Measurements from ENCODE around the gene FAM83F. TPM values are rescaled to one million over a fixed set of nuclear protein-coding genes. Genes with fewer than 3 reads are reported as not detected.

FAM83F gene
- total and polyA plus RNA-seq, 2 donors (not counting 1 experiment from before 2014, with no cell fraction given) = 0.10 TPM; not detected in 1

GRCh38 chr22:40077646-40078016 is 82.9 kb downstream of the FAM83F start:
- ATAC-seq (ENCODE audit: low read depth) = no peak
- POLR2A ChIA-PET = no interaction called here
- Histone ChIP-seq H3K9ac (ENCODE audit: low read length) (no peak overlapping the region), H3K4me2 (replicated peaks; ENCODE audit: low read depth, low read length, poor library complexity, severe bottlenecking) (no peak overlapping the region), H3K36me3 (replicated peaks in 1 of 2; ENCODE audit: control extremely low read depth in 1 of 2, control insufficient read depth in 1 of 2, extremely low read depth in 1 of 2, insufficient read depth in 2 of 2, low read length in 1 of 2) (no peaks in the 10 kb centered on the region), H4K20me1 (ENCODE audit: control insufficient read depth, insufficient read depth, low read length, poor library complexity, severe bottlenecking) (peaks cover 95% of the 10 kb centered on the region), H3K4me3 (ENCODE audit: control extremely low read depth in 1 of 5, extremely low read depth in 1 of 5, insufficient read depth in 1 of 5, low read depth in 2 of 5, low read length in 4 of 5) (no peak overlapping the region), H3K79me2 (ENCODE audit: control insufficient read depth, insufficient read depth, low read length) (peaks cover 99% of the 10 kb centered on the region), H3K27me3 (replicated peaks in 1 of 4; ENCODE audit: control extremely low read depth in 1 of 4, control insufficient read depth in 3 of 4, insufficient read depth in 4 of 4, low read length in 3 of 4) (no peaks in the 10 kb centered on the region), H3K9me3 (ENCODE audit: control extremely low read depth in 1 of 3, control insufficient read depth in 2 of 3, insufficient read depth in 1 of 3, low read length in 2 of 3) (no peaks in the 10 kb centered on the region), H2AFZ (ENCODE audit: insufficient read depth, low read depth, low read length, poor library complexity, severe bottlenecking) (no peak overlapping the region), H3K4me1 (ENCODE audit: control insufficient read depth in 2 of 2, insufficient read depth in 2 of 2, low read length in 2 of 2) (peaks cover 27 to 53% of the 10 kb centered on the region in 2 donors), H3K27ac (ENCODE audit: low read length in 2 of 2) (peak overlapping the region in 1 of 2 donors; percentile 59)
- intact Hi-C loops (cut with micrococcal nuclease) = loop anchor here (2.0 kb wide), 1 partner anchor 13 kb away; no protein-coding TSS in a partner anchor
- H3K27ac Mint-ChIP-seq = no peak overlapping the region
- no peak for DNase-seq
- no peak for TF ChIP-seq EZH2 (IDR thresholded peaks at IDR 0.05; ENCODE audit: borderline replicate concordance, insufficient read depth, low read depth, low read length, poor library complexity, severe bottlenecking)
- no peak for TF ChIP-seq CTCF (IDR thresholded peaks at IDR 0.05)
- no peaks in the 10 kb centered on the region for H3K9me3 Mint-ChIP-seq (ENCODE audit: insufficient read depth)
- H3K27me3 Mint-ChIP-seq = no peaks in the 10 kb centered on the region
- CTCF ChIA-PET = interaction anchor here (0.8 to 0.9 kb wide), 2 partner anchors 10 to 26 kb away, joined by 3 read pairs; no protein-coding TSS in a partner anchor
- H3K4me1 Mint-ChIP-seq = peaks cover 47% of the 10 kb centered on the region
- WGBS (ENCODE audit: insufficient coverage) = no CpG with 5 or more reads among the region's 1 CpG
- peak overlapping the region; percentile 16 for H3K4me3 Mint-ChIP-seq

- 100% methylated on average over 1 of the region's 5 CpGs for WGBS (ENCODE audit: insufficient coverage)
- H3K79me2 ChIP-seq (ENCODE audit: control insufficient read depth, insufficient read depth, low read length) = peaks cover 99% of the 10 kb centered on the region
- H3K4me1 ChIP-seq (ENCODE audit: control insufficient read depth in 2 of 2, insufficient read depth in 2 of 2, low read length in 2 of 2) = peaks cover 43 to 62% of the 10 kb centered on the region in 2 donors
- H3K27ac ChIP-seq (ENCODE audit: low read length in 2 of 2) = peak overlapping the region in 1 of 2 donors; percentile 0
- peak overlapping the region; percentile 18 for H3K4me2 ChIP-seq (replicated peaks; ENCODE audit: low read depth, low read length, poor library complexity, severe bottlenecking)
- TF ChIP-seq CTCF (IDR thresholded peaks at IDR 0.05) = no peak
- no peak for TF ChIP-seq EZH2 (IDR thresholded peaks at IDR 0.05; ENCODE audit: borderline replicate concordance, insufficient read depth, low read depth, low read length, poor library complexity, severe bottlenecking)
- CTCF ChIA-PET = interaction anchor here (1.2 kb wide), 1 partner anchor 15 kb away, joined by 3 read pairs; no protein-coding TSS in a partner anchor
- H3K4me3 Mint-ChIP-seq = no peak overlapping the region
- intact Hi-C loops (cut with micrococcal nuclease) = no loop called here
- no peaks in the 10 kb centered on the region for H3K27me3 ChIP-seq (replicated peaks in 1 of 4; ENCODE audit: control extremely low read depth in 1 of 4, control insufficient read depth in 3 of 4, insufficient read depth in 4 of 4, low read length in 3 of 4)
- no peak overlapping the region for H3K27ac Mint-ChIP-seq
- no peak for DNase-seq
- no peak for ATAC-seq (ENCODE audit: low read depth)
- H3K36me3 ChIP-seq (replicated peaks in 1 of 2; ENCODE audit: control extremely low read depth in 1 of 2, control insufficient read depth in 1 of 2, extremely low read depth in 1 of 2, insufficient read depth in 2 of 2, low read length in 1 of 2) = no peaks in the 10 kb centered on the region
- no peak overlapping the region for H3K9ac ChIP-seq (ENCODE audit: low read length)
- H3K9me3 ChIP-seq (ENCODE audit: control extremely low read depth in 1 of 3, control insufficient read depth in 2 of 3, insufficient read depth in 1 of 3, low read length in 2 of 3) = no peaks in the 10 kb centered on the region
- H4K20me1 ChIP-seq (ENCODE audit: control insufficient read depth, insufficient read depth, low read length, poor library complexity, severe bottlenecking) = peaks cover 94% of the 10 kb centered on the region
- H2AFZ ChIP-seq (ENCODE audit: insufficient read depth, low read depth, low read length, poor library complexity, severe bottlenecking) = no peak overlapping the region
- no peaks in the 10 kb centered on the region for H3K27me3 Mint-ChIP-seq
- H3K9me3 Mint-ChIP-seq (ENCODE audit: insufficient read depth) = no peaks in the 10 kb centered on the region
- POLR2A ChIA-PET = no interaction called here
- H3K4me3 ChIP-seq (ENCODE audit: control extremely low read depth in 1 of 5, extremely low read depth in 1 of 5, insufficient read depth in 1 of 5, low read depth in 2 of 5, low read length in 4 of 5) = no peak overlapping the region
- H3K4me1 Mint-ChIP-seq = peaks cover 34% of the 10 kb centered on the region
Observed at GRCh38 chr22:40081662-40082061, 86.9 kb downstream of the FAM83F start.
